GM19351 (cell line): Measurements from ENCODE around the gene WNT7B.

Experiments used
- ATAC-seq: cut with Tn5 transposase; IDR thresholded peaks from one replicate; pipeline ENCODE4 v1.9.1; 2021; ENCODE audit warnings: mild to moderate bottlenecking, moderate library complexity; ENCODE audit not compliant: unreplicated experiment

Gene WNT7B

DNA sequence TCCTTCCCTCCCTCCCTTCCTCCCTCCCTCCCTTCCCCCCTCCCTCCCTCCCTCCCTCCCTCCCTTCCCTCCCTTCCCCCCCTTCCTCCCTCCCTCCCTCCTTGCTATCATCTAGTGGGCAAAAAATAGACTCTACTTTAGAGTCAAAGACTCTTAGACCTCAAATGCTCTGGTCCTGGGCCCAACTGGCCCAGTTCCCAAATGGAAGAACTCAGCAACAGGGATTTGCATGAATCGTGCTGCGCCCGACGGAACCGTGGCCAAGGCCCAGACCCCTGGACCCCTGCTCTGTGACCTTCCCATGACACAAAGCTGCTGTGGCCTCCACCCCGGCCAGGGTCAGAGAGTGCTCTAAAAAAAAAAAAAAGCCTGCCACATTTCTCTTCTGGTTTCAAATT is 97.4 kb downstream of the WNT7B start:
- no peak for ATAC-seq

DNA sequence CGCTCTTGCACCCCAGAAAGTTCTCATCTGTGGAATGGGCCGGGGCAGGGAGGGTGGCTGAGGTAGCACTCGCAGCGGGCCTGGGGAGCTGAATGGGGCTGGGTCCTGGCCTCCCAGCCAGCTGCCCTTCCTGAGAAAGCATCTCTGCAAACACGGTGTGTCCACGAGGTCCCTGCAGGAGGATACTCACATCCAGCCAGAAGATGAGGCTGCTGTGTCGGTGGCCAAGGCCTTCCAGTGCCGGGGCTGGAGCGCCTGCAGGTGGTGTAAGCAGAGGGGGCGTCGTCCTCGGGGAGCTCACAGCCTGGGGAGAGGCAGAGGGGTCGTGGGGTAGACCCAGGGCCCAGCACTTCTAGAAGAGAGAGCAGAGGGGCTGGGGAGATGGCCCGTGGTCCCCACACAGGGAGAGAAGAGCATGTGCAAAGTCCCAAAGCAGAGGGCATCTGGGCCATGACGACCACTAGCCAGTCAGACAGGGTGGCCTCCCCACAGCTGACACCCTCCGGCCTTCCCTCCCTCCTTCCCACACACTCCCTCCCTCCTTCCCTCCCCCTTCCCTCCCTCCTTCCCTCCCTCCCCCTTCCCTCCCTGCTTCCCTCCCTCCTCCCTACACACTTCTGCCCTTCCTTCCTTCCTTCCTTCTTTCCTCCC is 97.9 kb downstream of the WNT7B start:
- ATAC-seq = no peak

DNA sequence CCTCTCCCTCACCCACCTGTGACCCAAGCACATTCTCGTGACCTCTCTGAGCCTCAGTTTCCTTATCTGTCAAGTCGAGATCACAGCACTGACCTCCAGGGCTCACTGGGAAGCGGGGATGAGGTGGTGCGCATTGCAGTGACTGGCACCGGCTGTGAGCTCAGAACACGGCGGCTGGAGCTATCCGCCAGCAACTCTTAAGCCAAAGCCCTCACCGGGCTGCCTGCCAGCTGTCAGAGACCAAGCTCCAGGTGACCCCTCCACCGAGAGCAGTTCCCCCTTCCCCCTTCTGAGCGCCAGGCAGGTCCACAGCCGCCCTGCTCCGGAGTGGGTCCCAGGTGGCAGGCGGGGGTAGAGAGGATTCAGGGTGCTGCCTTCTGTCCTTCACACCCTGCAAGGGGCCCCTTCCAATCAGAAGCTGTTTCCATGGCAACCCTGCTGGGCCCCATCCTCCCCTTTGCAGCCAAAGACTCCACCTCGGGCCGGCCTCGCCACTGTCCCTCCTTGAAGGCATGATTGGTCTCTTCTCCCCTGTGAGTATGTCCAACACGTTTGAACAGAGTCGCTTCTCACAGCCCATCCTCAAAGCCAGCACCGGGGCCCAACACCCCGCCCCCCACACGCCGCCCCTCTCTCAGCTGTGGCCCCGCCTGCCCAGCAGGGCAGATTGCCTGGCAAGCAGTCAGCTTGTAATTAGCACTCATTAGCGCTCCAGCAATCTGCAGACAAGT is 98.7 kb downstream of the WNT7B start:
- no peak for ATAC-seq

DNA sequence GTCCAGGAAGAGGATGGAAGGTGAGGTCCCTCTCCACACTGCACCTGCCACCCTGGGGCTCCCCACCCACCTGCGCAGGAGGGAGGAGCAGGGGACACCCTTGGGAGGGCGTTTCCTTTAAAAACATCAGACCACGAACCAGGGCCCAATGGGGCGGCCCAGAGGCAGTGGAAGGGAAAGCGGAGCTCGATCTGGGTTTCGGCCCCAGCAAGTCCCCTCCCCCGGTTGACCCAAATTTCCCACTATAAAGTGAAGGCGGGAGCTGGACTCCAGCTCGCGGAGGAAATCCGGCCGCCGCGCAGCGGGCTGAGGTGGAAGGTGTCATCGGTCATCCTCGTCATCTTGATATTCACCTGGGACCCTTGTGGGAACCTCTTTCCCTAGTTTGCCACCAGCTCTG is 99.3 kb downstream of the WNT7B start:
- ATAC-seq = no peak

DNA sequence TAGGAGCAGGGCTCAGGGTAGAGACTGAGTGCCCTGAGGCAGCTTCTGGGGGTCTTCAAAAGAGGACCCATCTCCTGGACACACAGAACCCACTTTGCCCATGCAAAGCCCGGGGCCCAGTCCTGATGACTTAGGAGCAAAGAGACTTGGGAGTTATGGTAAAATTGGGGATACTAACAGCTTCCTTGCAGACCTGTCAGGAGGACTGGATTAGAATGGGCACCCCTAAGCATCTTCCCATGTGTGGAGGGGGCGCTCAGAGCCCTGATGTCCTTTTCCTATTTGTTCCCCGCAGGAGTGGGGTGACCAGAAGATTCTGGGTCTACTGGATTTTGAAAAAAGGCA is 100.0 kb downstream of the WNT7B start:
- no peak for ATAC-seq

DNA sequence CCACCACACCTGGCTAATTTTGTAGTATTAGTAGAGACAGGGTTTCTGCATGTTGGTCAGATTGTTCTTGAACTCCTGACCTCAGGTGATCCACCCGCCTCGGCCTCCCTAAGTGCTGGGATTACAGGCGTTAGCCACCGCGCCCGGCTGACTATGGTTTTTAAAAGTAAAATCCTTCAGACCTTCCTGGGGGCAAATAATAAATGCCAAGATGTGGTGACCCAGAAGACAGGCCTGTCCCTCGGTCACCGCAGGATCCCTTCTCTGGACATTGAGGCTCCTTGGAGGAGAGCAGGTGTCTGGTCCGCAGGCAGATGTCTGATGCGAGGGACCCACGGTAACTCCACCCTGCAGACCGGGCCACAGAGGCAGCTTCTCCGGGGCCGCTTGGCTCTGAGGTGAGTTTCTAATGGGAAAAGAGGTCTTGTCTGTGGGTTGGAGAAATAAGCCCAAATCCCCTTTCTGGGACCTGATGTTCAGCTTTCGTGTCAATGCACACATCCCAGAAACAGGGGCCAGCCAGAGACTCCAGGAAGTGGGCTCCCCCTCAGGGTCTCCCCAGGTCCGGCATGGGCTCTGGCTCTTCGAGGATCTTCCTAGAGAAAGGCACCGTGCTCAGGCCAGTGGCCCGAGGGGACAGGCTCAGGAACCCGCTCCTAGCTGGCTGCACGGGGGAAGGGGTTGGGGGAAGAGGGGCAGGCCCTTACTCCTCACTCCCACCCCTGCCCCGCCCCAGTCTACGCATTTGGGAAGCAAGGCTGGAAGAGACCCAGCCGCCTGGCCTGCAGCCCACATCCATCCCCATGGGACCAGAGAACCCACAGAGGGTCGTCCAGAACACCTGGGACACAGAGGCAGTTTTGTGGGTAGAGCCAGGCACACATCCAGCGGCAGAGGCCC is 100.6 kb downstream of the WNT7B start:
- ATAC-seq = no peak

DNA sequence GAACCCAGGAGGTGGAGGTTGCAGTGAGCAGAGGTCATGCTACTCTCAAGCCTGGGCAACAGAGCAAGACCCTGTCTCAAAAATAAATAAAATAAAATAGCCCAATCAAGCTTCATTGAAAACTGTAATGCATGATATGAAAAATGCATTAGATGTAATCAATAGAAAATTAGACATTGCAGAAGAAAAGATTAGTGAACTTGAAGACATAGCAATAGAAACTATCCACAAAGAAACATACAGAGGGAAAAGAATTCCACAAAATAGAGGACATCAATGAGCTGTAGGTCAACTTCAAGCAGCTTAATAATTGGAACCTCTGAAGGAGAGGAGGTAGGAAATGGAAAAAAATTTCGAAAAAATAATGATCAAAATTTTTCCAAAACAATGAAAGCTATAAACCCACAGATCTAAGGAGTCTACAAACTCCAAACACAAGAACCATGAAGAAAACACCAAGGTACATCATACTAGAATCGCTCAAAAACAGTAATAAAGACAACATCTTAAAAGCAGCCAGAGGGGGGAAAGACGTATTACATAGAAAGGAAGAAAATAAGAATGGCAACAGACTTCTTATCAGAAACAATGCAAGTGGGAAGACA is 104.2 kb downstream of the WNT7B start:
- ATAC-seq = no peak

DNA sequence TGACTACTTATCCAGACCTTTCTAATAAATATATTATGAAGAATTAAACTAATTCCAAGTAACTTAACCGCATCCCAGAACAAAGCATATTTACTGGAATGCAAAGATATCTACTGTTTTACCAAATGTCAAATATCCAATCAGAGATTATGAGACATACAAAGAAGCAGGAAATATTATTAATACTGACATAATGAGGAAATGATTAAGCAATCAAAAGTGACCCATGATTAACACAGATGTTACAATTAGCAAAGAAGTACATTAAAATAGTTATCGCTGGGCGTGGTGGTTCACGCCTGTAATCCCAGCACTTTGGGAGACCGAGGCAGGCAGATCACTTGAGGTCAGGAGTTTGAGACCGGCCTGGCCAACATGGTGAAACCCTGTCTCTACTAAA is 105.2 kb downstream of the WNT7B start:
- no peak for ATAC-seq
